DOHH2 (cell line): ENCODE results near the gene IFI35.
"Not testable (repeated sequence)": the region's sequence is repeated elsewhere in the genome, so short reads cannot be mapped to it uniquely, and the experiment has no call there.

Experiments
- H3F3A ChIP-seq: fragments of 200-600 bp; sonication (generic), shearing (Covaris generic); 2 replicates; pipeline ENCODE4 v1.6.0; 2016; ENCODE audit warnings: antibody characterized with exemption, mild to moderate bottlenecking; ENCODE audit not compliant: control insufficient read depth, insufficient read depth
- H3K27ac ChIP-seq: fragments of 200-600 bp; sonication (generic); 2 replicates; pipeline ENCODE4 v1.5.1; 2014; ENCODE audit warnings: low read depth, mild to moderate bottlenecking, low read length, moderate library complexity
- H3K27me3 ChIP-seq: fragments of 200-600 bp; sonication (generic); 2 replicates; pipeline ENCODE4 v1.6.1; 2014; ENCODE audit warnings: mild to moderate bottlenecking, low read length, mixed read lengths; ENCODE audit not compliant: control insufficient read depth
- H3K36me3 ChIP-seq: fragments of 200-600 bp; sonication (generic); 2 replicates; pipeline ENCODE4 v1.6.1; 2014; ENCODE audit warnings: mild to moderate bottlenecking, low read length, moderate library complexity, mixed read lengths; ENCODE audit not compliant: control insufficient read depth
- H3K4me1 ChIP-seq: fragments of 200-600 bp; sonication (generic); 2 replicates; pipeline ENCODE4 v1.6.1; 2014; ENCODE audit warnings: mild to moderate bottlenecking, low read length, mixed read lengths; ENCODE audit not compliant: control insufficient read depth
- H3K4me2 ChIP-seq: fragments of 200-600 bp; sonication (generic); 2 replicates; pipeline ENCODE4 v1.6.0; 2014; ENCODE audit warnings: mild to moderate bottlenecking, low read length, moderate library complexity
- H3K4me3 ChIP-seq: fragments of 200-600 bp; sonication (generic); 2 replicates; pipeline ENCODE4 v1.5.1; 2014; ENCODE audit warnings: mild to moderate bottlenecking, low read length, mixed read lengths
- H3K79me2 ChIP-seq: fragments of 200-600 bp; sonication (generic); 2 replicates; pipeline ENCODE4 v1.6.1; 2014; ENCODE audit warnings: mild to moderate bottlenecking, low read length, mixed read lengths; ENCODE audit not compliant: control insufficient read depth
- H3K9me2 ChIP-seq: fragments of 200-600 bp; sonication (generic); replicated peaks from 2 replicates; pipeline ENCODE4 v1.6.1; 2014; ENCODE audit warnings: mild to moderate bottlenecking, low read length, mixed read lengths; ENCODE audit not compliant: control insufficient read depth
- H3K9me3 ChIP-seq: fragments of 200-600 bp; sonication (generic); 2 replicates; pipeline ENCODE4 v1.6.1; 2014; ENCODE audit warnings: antibody characterized with exemption, low read length, mixed read lengths; ENCODE audit not compliant: control insufficient read depth, insufficient read depth
- H4K20me1 ChIP-seq: fragments of 200-600 bp; sonication (generic); 2 replicates; pipeline ENCODE4 v1.6.0; 2014; ENCODE audit warnings: low read depth, mild to moderate bottlenecking, antibody characterized with exemption, low read length, moderate library complexity; ENCODE audit not compliant: control insufficient read depth, insufficient read depth
- CTCF ChIP-seq: fragments of 200-600 bp; sonication (generic); IDR thresholded peaks from one replicate; pipeline ENCODE4 v1.5.1; 2014; ENCODE audit warnings: antibody characterized with exemption, mild to moderate bottlenecking, low read depth, low read length; ENCODE audit not compliant: poor library complexity, severe bottlenecking
- EZH2phosphoT487 ChIP-seq: fragments of 200-600 bp; sonication (generic); IDR thresholded peaks from 2 replicates; pipeline ENCODE4 v1.6.1; 2017; ENCODE audit warnings: borderline replicate concordance, mild to moderate bottlenecking, antibody characterized with exemption, low read length, moderate library complexity, mixed read lengths

Gene IFI35

GRCh38 chr17:42989726-42990652 is 16.6 kb upstream of the IFI35 start:
- Histone ChIP-seq H3K79me2 (peaks cover 21% of the 10 kb centered on the region), H3K27ac (no peak overlapping the region)

GRCh38 chr17:42991471-42991870 is 15.1 kb upstream of the IFI35 start:
- H3K36me3 ChIP-seq, result peaks cover 71% of the 10 kb centered on the region
- TF ChIP-seq EZH2phosphoT487, result no peak
- no peak for TF ChIP-seq CTCF
- peaks cover 4% of the 10 kb centered on the region for H3F3A ChIP-seq
- H3K27ac ChIP-seq, result no peak overlapping the region
- H3K9me3 ChIP-seq, result no peaks in the 10 kb centered on the region
- H3K27me3 ChIP-seq, result no peaks in the 10 kb centered on the region
- no peak overlapping the region for H3K4me2 ChIP-seq
- no peaks in the 10 kb centered on the region for H3K9me2 ChIP-seq
- no peak overlapping the region for H3K4me3 ChIP-seq
- peaks cover 7% of the 10 kb centered on the region for H3K79me2 ChIP-seq
- H4K20me1 ChIP-seq, result no peaks in the 10 kb centered on the region
- H3K4me1 ChIP-seq, result peaks cover 5% of the 10 kb centered on the region; the same call in 1 of the 2 replicates

More at GRCh38 chr17:42989726-42990652, 16.6 kb upstream of the IFI35 start:
- no peaks in the 10 kb centered on the region for H3K9me3 ChIP-seq
- no peaks in the 10 kb centered on the region for H4K20me1 ChIP-seq
- peaks cover 14% of the 10 kb centered on the region for H3K4me1 ChIP-seq
- H3K36me3 ChIP-seq, result peaks cover 84% of the 10 kb centered on the region
- peaks cover 1% of the 10 kb centered on the region for H3F3A ChIP-seq
- TF ChIP-seq CTCF (no peak), EZH2phosphoT487 (no peak)
- no peak overlapping the region for H3K4me2 ChIP-seq
- H3K27me3 ChIP-seq, result no peaks in the 10 kb centered on the region
- no peak overlapping the region for H3K4me3 ChIP-seq
- H3K9me2 ChIP-seq, result no peaks in the 10 kb centered on the region

GRCh38 chr17:42992872-42993271 is 13.7 kb upstream of the IFI35 start:
- H3K9me3 ChIP-seq, result no peaks in the 10 kb centered on the region
- no peak overlapping the region for H3K4me2 ChIP-seq
- H4K20me1 ChIP-seq, result no peaks in the 10 kb centered on the region
- TF ChIP-seq EZH2phosphoT487 (no peak), CTCF (no peak)
- no peak overlapping the region for H3K27ac ChIP-seq
- no peaks in the 10 kb centered on the region for H3K9me2 ChIP-seq
- no peaks in the 10 kb centered on the region; the same call in 1 of the 2 replicates for H3K79me2 ChIP-seq
- H3K4me1 ChIP-seq, result peaks cover 15% of the 10 kb centered on the region
- H3K27me3 ChIP-seq, result no peaks in the 10 kb centered on the region
- peaks cover 57% of the 10 kb centered on the region for H3K36me3 ChIP-seq
- no peak overlapping the region for H3K4me3 ChIP-seq
- peaks cover 8% of the 10 kb centered on the region for H3F3A ChIP-seq

- Histone ChIP-seq H3F3A (peaks cover 11% of the 10 kb centered on the region), H3K36me3 (peaks cover 53% of the 10 kb centered on the region), H3K4me1 (peaks cover 16% of the 10 kb centered on the region)
- not testable (repeated sequence) for H3K9me3 ChIP-seq, H3K27me3 ChIP-seq, H4K20me1 ChIP-seq, H3K4me3 ChIP-seq, H3K79me2 ChIP-seq, H3K27ac ChIP-seq, H3K9me2 ChIP-seq, H3K4me2 ChIP-seq
Measured at GRCh38 chr17:42993913-42994312, 12.7 kb upstream of the IFI35 start.
